ENCODE measurements around the gene DUSP2. TPM values are rescaled to one million over a fixed set of nuclear protein-coding genes. Genes with fewer than 3 reads are reported as not detected.

DUSP2 gene
- total and polyA plus RNA-seq, 4 donors, result 5.2 to 10.7 (median 7.9) TPM

DNA sequence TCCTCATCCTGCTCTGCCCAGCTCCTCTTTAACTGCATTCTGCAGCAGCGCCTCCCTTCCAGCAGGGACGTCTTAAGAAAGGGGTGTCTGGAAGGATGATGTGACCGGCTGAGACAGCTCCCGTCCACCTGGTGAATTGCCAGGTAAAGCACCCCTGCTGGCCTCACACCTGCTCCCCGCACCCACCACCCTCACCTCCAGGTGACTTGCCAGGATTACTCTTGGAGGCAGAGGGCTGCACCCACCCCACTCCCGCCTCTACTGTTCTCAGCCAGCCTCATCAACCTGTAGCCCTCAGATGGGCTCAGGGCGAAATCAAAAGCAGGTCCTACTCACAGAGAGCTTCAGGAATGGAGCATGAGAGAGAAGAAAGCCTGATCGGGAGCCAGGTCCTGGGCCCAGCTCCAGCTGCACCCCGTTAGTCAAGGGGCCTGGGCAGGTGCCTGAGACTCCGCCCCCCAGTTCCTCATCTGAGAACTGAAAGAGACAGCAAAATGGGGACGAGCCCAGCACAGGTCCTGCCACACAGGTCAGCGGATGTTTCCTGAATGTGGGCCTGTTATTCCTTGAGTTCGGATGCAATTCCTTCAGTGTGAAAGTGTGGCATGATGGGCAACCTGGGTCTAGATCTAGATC lies 34.5 kb downstream of the DUSP2 start:
- no peak for DNase-seq (ENCODE audit: low read depth in 4 of 6, low spot score in 6 of 6)
- 85% methylated on average over 9 of the region's 13 CpGs for WGBS (ENCODE audit: insufficient coverage)
- Histone ChIP-seq H3K27me3 (ENCODE audit: control insufficient read depth, insufficient read depth, low read length) (peaks cover 7% of the 10 kb centered on the region), H3K4me3 (ENCODE audit: low read depth, low read length) (no peak overlapping the region), H3K27ac (ENCODE audit: low read depth, low read length) (no peak overlapping the region), H3K4me1 (ENCODE audit: control insufficient read depth, insufficient read depth, low read length) (peaks cover 14% of the 10 kb centered on the region), H3K36me3 (ENCODE audit: control insufficient read depth, insufficient read depth, low read length) (no peaks in the 10 kb centered on the region), H3K9me3 (ENCODE audit: control insufficient read depth, insufficient read depth, low read length) (no peaks in the 10 kb centered on the region)

DNA sequence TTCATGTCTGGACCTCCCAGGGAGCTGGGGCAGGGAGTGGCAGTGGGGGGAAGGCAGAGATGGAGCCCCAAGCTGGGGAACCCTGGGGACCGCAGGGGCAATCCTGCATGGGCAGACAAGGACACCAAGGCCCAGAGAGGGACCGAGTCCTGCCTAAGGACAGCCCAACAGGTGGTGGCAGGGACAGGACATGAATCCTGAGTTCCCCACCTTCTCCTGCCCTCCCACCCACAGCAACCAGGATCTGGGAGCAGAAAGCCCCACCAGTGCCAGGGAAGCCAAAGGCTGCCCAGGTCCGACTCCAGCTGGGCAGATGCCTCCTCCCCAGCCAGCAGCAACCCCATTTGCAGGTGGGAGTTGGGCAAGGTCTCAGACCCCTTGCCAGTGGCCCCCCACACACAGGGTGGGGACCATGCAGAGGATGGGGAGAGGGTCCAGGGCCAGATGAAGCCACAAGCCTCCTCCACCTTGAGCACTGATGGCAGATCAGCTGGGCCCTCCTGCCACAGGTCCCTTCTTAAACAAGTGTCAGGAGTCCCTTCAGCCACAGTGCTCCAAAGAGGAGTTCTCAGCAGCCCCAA lies 35.2 kb downstream of the DUSP2 start:
- Histone ChIP-seq H3K9me3 (ENCODE audit: control insufficient read depth, insufficient read depth, low read length) (peaks cover under 1% of the 10 kb centered on the region), H3K27ac (ENCODE audit: low read depth, low read length) (no peak overlapping the region), H3K4me1 (ENCODE audit: control insufficient read depth, insufficient read depth, low read length) (peaks cover 14% of the 10 kb centered on the region), H3K36me3 (ENCODE audit: control insufficient read depth, insufficient read depth, low read length) (no peaks in the 10 kb centered on the region), H3K27me3 (ENCODE audit: control insufficient read depth, insufficient read depth, low read length) (peaks cover under 1% of the 10 kb centered on the region), H3K4me3 (ENCODE audit: low read depth, low read length) (no peak overlapping the region)
- WGBS (ENCODE audit: insufficient coverage), result 100% methylated on average over 1 of the region's 3 CpGs
- no peak for DNase-seq (ENCODE audit: low read depth in 4 of 6, low spot score in 6 of 6)

DNA sequence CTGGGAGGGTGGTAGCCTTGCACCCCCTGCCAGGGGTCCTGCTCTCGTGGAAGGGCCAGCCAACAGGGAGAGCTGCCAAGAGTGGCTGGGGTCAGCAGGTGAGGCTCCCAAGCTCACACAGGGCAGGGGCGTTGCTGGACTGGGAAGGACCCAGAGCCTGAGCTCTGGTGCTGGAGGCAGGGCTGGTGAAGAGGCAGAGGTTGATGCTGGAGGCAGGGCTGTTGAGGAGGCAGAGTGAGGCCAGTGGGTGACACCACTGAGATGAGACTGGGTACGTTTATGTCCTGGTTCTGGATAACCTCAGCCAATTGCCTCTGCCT lies 35.9 kb downstream of the DUSP2 start:
- Histone ChIP-seq H3K4me1 (ENCODE audit: control insufficient read depth, insufficient read depth, low read length) (peaks cover 16% of the 10 kb centered on the region), H3K27ac (ENCODE audit: low read depth, low read length) (peak overlapping the region; percentile 64), H3K36me3 (ENCODE audit: control insufficient read depth, insufficient read depth, low read length) (no peaks in the 10 kb centered on the region), H3K4me3 (ENCODE audit: low read depth, low read length) (no peak overlapping the region), H3K27me3 (ENCODE audit: control insufficient read depth, insufficient read depth, low read length) (no peaks in the 10 kb centered on the region), H3K9me3 (ENCODE audit: control insufficient read depth, insufficient read depth, low read length) (peaks cover 3% of the 10 kb centered on the region)
- no peak for DNase-seq (ENCODE audit: low read depth in 4 of 6, low spot score in 6 of 6)
- 46% methylated on average over 2 of the region's 3 CpGs for WGBS (ENCODE audit: insufficient coverage)

DNA sequence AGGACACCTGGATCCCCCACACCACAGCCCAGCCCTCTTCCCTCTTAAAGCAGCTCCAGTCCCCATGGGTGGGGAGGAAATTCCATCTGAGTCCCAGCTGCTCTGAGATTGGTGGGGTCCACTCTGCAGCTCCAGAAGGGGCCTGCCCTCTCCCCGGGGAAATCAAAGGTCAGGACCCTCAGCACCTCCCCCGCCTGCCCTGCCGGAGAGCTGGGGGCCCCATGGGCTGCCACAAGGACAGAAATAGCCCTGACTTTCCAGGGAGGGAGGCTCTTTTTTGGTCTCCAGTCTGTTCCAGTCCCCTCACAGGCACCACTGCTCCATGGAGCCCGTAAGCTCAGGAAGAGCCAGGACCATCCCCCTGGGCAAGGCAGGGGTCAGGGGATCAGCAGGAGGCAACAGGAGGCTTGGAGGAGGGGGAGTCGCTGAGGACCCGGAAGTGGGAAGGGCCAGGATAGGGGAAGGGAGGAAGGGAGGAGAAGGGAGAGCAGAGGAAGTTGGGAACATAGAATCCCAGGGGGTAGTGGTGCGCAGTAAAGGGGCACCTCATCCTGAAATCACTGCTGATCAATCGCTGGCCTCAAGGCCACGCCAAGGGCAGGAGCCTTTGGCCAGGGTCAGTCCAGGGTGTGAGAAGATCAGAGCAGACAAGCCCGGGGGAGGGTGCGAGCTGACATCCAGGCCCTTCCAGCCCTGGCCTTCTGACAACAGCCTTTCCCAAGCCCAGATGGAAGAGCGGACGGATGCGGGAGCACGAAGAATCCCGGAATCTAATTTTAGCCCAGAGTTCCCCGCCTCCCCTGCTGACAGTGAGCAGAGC lies 36.5 kb downstream of the DUSP2 start:
- peak overlapping the region; percentile 64 for H3K27ac ChIP-seq (ENCODE audit: low read depth, low read length)
- no peak overlapping the region for H3K4me3 ChIP-seq (ENCODE audit: low read depth, low read length)
- H3K9me3 ChIP-seq (ENCODE audit: control insufficient read depth, insufficient read depth, low read length), result peaks cover 3% of the 10 kb centered on the region
- H3K36me3 ChIP-seq (ENCODE audit: control insufficient read depth, insufficient read depth, low read length), result no peaks in the 10 kb centered on the region
- H3K4me1 ChIP-seq (ENCODE audit: control insufficient read depth, insufficient read depth, low read length), result peaks cover 18% of the 10 kb centered on the region
- peak in 1 of 6 donors; percentile 47 for DNase-seq (ENCODE audit: low read depth in 4 of 6, low spot score in 6 of 6)
- 41% methylated on average over 16 of the region's 17 CpGs for WGBS (ENCODE audit: insufficient coverage)
- H3K27me3 ChIP-seq (ENCODE audit: control insufficient read depth, insufficient read depth, low read length), result no peaks in the 10 kb centered on the region

DNA sequence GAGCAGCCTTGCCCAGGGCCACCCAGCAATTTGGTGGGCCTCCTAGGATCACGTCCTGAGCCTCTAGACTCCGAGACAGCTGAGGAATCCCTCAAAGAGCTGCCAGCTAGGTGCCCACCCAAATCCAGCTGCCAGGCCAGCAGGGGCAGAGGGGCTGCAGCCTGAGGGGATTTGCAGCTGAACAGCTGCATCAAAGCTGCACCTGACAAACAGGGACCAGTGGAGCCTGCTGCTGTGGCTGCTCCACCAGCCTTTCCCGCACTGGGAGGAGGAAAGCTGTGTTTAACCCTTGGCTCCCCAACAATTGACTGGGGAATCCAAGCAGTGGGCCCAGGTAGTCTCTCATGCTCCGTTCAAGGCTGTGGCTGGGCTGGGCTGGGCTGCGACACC lies 37.1 kb downstream of the DUSP2 start:
- Histone ChIP-seq H3K4me3 (ENCODE audit: low read depth, low read length) (no peak overlapping the region), H3K27ac (ENCODE audit: low read depth, low read length) (no peak overlapping the region), H3K36me3 (ENCODE audit: control insufficient read depth, insufficient read depth, low read length) (no peaks in the 10 kb centered on the region), H3K9me3 (ENCODE audit: control insufficient read depth, insufficient read depth, low read length) (peaks cover 3% of the 10 kb centered on the region), H3K27me3 (ENCODE audit: control insufficient read depth, insufficient read depth, low read length) (no peaks in the 10 kb centered on the region), H3K4me1 (ENCODE audit: control insufficient read depth, insufficient read depth, low read length) (peaks cover 18% of the 10 kb centered on the region)
- DNase-seq (ENCODE audit: low read depth in 4 of 6, low spot score in 6 of 6), result no peak
- WGBS (ENCODE audit: insufficient coverage), result 35% methylated on average over 3 of the region's 5 CpGs

DNA sequence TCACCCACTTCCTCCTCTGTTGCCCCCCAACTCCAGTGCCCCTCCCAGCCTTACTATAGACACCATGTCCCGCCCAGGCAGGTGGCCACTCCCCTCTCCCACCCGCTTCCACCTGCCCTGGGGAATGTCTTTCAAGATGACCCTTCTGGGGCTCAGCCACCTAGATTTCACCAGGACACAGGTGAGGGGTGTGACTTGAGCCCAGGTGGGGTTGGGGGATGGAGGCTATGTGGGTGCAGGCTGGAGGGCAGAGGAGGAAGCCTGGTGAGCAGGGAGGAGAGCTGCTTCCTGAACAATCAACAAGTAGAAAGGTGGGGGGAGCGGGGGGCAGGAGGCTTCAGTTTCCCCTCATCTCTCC lies 37.6 kb downstream of the DUSP2 start:
- H3K4me3 ChIP-seq (ENCODE audit: low read depth, low read length), result no peak overlapping the region
- H3K9me3 ChIP-seq (ENCODE audit: control insufficient read depth, insufficient read depth, low read length), result peaks cover 3% of the 10 kb centered on the region
- H3K36me3 ChIP-seq (ENCODE audit: control insufficient read depth, insufficient read depth, low read length), result no peaks in the 10 kb centered on the region
- peaks cover 18% of the 10 kb centered on the region for H3K4me1 ChIP-seq (ENCODE audit: control insufficient read depth, insufficient read depth, low read length)
- DNase-seq (ENCODE audit: low read depth in 4 of 6, low spot score in 6 of 6), result no peak
- no peak overlapping the region for H3K27ac ChIP-seq (ENCODE audit: low read depth, low read length)
- H3K27me3 ChIP-seq (ENCODE audit: control insufficient read depth, insufficient read depth, low read length), result no peaks in the 10 kb centered on the region
- 100% methylated on average over 1 of the region's 3 CpGs for WGBS (ENCODE audit: insufficient coverage)

DNA sequence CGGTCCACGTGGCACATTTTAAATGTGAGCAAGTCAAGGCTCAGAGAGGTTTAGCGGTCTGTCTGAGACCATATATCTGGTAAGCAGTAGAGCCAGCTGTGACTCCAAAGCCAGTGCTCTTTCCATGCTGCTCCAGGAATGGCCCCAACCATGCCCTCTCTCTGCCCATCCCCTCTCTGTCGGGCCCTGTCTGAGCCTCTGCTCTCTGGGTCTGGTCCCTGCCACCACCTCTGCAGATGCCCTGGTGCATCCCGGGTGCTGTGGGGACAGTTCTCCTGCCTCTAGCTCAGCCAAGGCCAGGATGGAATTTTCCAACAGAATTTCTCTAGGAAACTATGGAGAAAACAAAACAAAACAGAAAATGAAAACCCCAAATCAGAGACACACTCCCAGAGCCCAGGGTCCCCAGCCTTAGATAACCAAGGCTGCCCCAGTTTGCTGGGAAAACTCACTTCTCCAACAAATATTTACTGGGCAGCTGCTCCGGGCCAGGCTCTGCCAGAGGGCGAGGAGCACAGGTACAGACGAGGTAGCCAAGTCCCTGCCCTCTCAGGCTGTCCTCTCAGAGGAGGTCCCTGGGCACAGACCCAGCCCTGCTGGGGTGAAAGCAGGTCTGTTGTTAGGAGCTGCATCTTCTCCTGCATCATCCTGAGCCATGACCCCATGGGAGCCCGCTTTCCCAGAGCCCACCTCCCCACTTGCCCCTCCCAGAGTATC lies 38.1 kb downstream of the DUSP2 start:
- Histone ChIP-seq H3K4me3 (ENCODE audit: low read depth, low read length) (no peak overlapping the region), H3K27me3 (ENCODE audit: control insufficient read depth, insufficient read depth, low read length) (no peaks in the 10 kb centered on the region), H3K4me1 (ENCODE audit: control insufficient read depth, insufficient read depth, low read length) (peaks cover 18% of the 10 kb centered on the region), H3K9me3 (ENCODE audit: control insufficient read depth, insufficient read depth, low read length) (peaks cover 3% of the 10 kb centered on the region), H3K27ac (ENCODE audit: low read depth, low read length) (no peak overlapping the region), H3K36me3 (ENCODE audit: control insufficient read depth, insufficient read depth, low read length) (no peaks in the 10 kb centered on the region)
- DNase-seq (ENCODE audit: low read depth in 4 of 6, low spot score in 6 of 6), result no peak
- WGBS (ENCODE audit: insufficient coverage), result 83% methylated on average over 9 of the region's 9 CpGs

DNA sequence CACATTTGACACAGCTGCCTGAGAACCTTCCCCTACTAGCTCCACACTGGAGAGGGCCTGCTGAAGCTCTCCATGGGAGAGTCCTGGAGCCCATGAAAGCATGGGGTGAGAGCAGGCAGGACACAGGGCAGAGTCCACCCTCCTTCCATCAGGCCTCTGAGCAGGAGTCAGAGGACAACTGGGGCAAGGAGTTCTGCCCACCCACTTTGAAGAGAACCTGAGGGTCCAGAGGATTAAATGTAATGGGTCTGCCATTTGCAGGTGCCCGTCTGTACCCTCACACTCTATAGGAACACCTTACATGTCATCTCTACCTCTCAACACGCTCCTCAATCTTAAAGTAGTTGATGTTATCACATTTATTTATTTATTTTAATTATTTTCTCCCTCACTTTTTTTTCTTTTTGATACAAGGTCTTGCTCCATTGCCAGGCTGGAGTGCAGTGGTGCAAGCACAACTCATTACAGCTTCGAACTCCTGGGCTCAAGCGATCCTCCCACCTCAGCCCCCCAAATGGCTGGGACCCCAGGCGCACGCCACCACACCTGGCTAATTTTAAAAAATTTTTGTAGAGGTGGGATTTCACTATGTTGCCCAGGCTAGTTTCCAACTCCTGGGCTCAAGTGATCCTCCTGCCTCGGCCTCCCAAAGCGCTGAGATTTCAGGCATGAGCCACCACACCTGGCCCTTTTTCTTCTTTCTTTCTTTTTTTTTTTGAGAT lies 39.1 kb downstream of the DUSP2 start:
- Histone ChIP-seq H3K36me3 (ENCODE audit: control insufficient read depth, insufficient read depth, low read length) (no peaks in the 10 kb centered on the region), H3K27ac (ENCODE audit: low read depth, low read length) (no peak overlapping the region), H3K4me3 (ENCODE audit: low read depth, low read length) (no peak overlapping the region), H3K4me1 (ENCODE audit: control insufficient read depth, insufficient read depth, low read length) (peaks cover 18% of the 10 kb centered on the region), H3K27me3 (ENCODE audit: control insufficient read depth, insufficient read depth, low read length) (no peaks in the 10 kb centered on the region), H3K9me3 (ENCODE audit: control insufficient read depth, insufficient read depth, low read length) (peaks cover 3% of the 10 kb centered on the region)
- DNase-seq (ENCODE audit: low read depth in 4 of 6, low spot score in 6 of 6), result no peak
- WGBS (ENCODE audit: insufficient coverage), result 100% methylated on average over 1 of the region's 8 CpGs

DNA sequence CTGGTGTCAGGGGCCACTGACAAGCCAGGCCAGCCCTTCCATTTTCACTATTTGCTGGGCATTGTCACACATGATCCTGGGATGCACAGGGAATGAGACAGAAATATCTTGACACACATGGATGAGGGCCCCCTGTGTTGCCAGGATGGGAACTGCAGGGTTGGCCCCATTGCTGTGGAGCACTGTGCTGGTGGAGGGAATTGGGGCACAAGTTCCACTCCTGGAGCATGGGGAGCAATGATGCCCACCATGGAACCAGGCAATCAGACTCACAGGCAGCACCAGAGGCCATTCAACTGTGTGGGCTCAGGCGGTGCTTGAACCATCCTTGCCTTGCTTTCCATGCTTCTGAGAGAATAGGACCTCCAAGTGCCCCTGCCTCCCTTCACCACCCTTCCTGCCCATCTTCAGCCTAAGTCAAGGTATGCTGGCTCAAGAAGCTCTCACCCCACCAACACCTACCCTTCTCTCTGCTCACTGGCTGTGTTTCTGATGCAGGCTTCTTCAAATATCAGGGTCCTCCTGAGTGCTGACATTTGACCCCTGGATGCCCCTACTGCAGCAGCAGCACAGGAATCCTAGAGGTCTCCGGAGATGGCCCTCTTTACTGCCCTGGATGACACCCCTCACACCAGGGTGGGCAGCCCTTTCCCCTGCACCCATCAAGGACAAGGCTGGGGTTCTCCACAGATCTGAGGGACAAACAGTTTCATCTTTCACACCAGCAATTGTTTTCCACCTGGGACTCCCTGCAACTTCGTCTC lies 39.9 kb downstream of the DUSP2 start:
- no peak overlapping the region for H3K27ac ChIP-seq (ENCODE audit: low read depth, low read length)
- no peaks in the 10 kb centered on the region for H3K27me3 ChIP-seq (ENCODE audit: control insufficient read depth, insufficient read depth, low read length)
- no peaks in the 10 kb centered on the region for H3K36me3 ChIP-seq (ENCODE audit: control insufficient read depth, insufficient read depth, low read length)
- 89% methylated on average over 3 of the region's 3 CpGs for WGBS (ENCODE audit: insufficient coverage)
- DNase-seq (ENCODE audit: low read depth in 4 of 6, low spot score in 6 of 6), result no peak
- peaks cover 18% of the 10 kb centered on the region for H3K4me1 ChIP-seq (ENCODE audit: control insufficient read depth, insufficient read depth, low read length)
- no peak overlapping the region for H3K4me3 ChIP-seq (ENCODE audit: low read depth, low read length)
- peaks cover 3% of the 10 kb centered on the region for H3K9me3 ChIP-seq (ENCODE audit: control insufficient read depth, insufficient read depth, low read length)
